SH-SY5Y (cell line): ENCODE data around the gene SLC19A1.

Source experiments
- GATA2 ChIP-seq: IDR thresholded peaks from 2 replicates; pipeline ENCODE4 v1.6.1; 2011; ENCODE audit warnings: mild to moderate bottlenecking, low read depth, low read length
- GATA3 ChIP-seq: IDR thresholded peaks from 2 replicates; pipeline ENCODE4 v1.6.1; 2011; ENCODE audit warnings: low read depth, mild to moderate bottlenecking, low read length, moderate library complexity

The SLC19A1 gene

GRCh38 chr21:45542242-45542666 is at the start of gene SLC19A1:
Gene SLC19A1, minus strand, starts transcription at chr21:45542440. Its CDS starts 4,481 bp downstream, at chr21:45537959.
- TF ChIP-seq GATA3 = no peak

- TF ChIP-seq GATA3 (no peak), GATA2 (no peak)
Observed at GRCh38 chr21:45591619-45592207, 49.5 kb upstream of the SLC19A1 start.

GRCh38 chr21:45590726-45591618 is 48.7 kb upstream of the SLC19A1 start:
- TF ChIP-seq GATA2 (no peak), GATA3 (no peak)

GRCh38 chr21:45590246-45590725 is 48.0 kb upstream of the SLC19A1 start:
- TF ChIP-seq GATA3 (no peak), GATA2 (no peak)

GRCh38 chr21:45589686-45590245 is 47.5 kb upstream of the SLC19A1 start:
- TF ChIP-seq GATA2 (no peak), GATA3 (no peak)

- TF ChIP-seq GATA2 (no peak), GATA3 (no peak)
Observed at GRCh38 chr21:45588871-45589491, 46.7 kb upstream of the SLC19A1 start.

- no peak for TF ChIP-seq GATA3
Observed at GRCh38 chr21:45588086-45588825, 46.0 kb upstream of the SLC19A1 start.

GRCh38 chr21:45586289-45586858 is 44.1 kb upstream of the SLC19A1 start:
- TF ChIP-seq GATA3 = no peak
- TF ChIP-seq GATA2 = no peak

GRCh38 chr21:45584786-45585185 is 42.5 kb upstream of the SLC19A1 start:
- TF ChIP-seq GATA3 (no peak), GATA2 (no peak)

GRCh38 chr21:45583831-45584509 is 41.7 kb upstream of the SLC19A1 start:
- TF ChIP-seq GATA2 (no peak), GATA3 (no peak)

- TF ChIP-seq GATA2 (no peak), GATA3 (no peak)
Observed at GRCh38 chr21:45582128-45582527, 39.9 kb upstream of the SLC19A1 start.

- TF ChIP-seq GATA3 = no peak
- TF ChIP-seq GATA2 = no peak
Observed at GRCh38 chr21:45581322-45581712, 39.1 kb upstream of the SLC19A1 start.
